ENCODE measurements around the gene SH3PXD2B. TPM values are rescaled to one million over a fixed set of nuclear protein-coding genes. Genes with fewer than 3 reads are reported as not detected.

SH3PXD2B gene
- total RNA-seq, 4 donors from 2014 or later = 26.6 to 48.7 (median 38.9) TPM

- no peak for TF ChIP-seq CTCF (IDR thresholded peaks at IDR 0.05; ENCODE audit: low read depth)
Observed at GRCh38 chr5:172402531-172403188, 51.7 kb downstream of the SH3PXD2B start.

DNA sequence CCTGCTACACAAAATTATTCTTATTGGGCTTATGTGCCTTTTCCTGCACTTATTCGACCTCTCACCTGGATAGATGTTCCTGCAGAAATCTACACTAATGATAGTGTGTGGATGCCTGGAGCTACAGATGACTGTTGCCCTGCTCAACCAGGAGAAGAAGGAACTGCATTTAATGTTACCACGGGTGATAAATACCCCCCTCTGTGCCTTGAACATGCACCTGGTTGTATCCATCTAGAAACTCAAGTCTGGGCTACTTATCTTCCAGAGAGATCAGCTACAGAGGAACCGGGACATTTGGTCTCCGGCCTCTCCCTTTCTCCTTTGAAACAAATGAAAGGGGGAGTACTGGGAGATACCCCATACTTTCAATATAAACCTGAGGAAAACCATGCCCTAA is 54.5 kb downstream of the SH3PXD2B start:
- TF ChIP-seq CTCF (IDR thresholded peaks at IDR 0.05; ENCODE audit: low read depth) = no peak

DNA sequence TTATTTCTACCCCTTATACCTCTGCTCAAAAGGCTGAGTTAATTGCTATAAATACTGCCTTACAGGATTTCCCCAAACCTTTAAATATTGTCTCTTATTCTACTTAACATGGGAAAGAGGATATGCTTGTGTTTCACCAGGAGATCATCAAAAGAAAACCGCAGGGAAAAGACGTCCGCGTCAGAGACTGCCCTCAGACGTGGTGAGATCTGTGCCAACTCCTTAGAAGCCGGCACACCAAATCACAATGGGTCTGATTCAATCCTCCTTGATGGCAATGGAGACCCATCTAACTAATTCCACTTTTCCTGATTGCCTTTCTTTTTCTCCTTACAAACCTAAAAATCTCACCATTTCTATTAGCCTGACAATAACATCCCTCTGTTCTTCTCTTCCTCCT is 55.0 kb downstream of the SH3PXD2B start:
- no peak for TF ChIP-seq CTCF (IDR thresholded peaks at IDR 0.05; ENCODE audit: low read depth)

DNA sequence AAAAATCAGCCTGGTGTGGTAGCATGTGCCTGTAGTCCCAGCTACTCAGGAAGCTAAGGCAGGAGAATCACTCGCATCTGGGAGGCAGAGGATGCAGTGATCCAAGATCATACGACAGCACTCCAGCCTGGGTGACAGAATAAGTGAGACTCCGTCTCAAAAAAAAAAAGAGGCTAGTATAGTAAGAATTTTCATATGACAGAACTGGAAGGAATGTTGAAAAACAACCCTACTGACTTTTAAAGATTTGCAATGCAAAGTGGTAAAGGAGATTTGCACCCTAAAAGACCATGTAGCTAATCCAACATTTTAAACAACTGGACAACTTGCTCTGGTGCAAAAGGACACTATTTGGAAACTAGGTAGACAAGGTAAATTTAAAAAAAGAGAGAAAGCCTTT is 58.1 kb downstream of the SH3PXD2B start:
- no peak for TF ChIP-seq CTCF (IDR thresholded peaks at IDR 0.05; ENCODE audit: low read depth)

DNA sequence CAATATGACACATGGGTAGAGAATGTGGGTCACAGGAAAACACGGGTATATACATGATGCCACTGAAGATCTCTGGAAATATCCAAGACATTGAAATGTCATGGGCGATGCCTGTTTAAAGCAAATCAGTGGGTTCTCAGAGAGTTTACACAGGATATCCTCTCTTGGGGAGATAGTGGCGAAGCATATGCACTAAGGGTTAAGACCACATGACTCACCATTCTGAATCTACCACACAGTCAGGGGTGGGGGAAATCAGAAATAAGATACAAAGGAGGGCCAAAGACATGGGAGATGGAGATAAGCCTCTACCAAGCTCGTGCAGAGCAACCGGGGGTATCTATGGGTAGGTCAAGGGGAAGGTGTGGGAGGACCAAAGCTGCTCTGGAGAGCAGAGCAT is 58.8 kb downstream of the SH3PXD2B start:
- no peak for TF ChIP-seq CTCF (IDR thresholded peaks at IDR 0.05; ENCODE audit: low read depth)

DNA sequence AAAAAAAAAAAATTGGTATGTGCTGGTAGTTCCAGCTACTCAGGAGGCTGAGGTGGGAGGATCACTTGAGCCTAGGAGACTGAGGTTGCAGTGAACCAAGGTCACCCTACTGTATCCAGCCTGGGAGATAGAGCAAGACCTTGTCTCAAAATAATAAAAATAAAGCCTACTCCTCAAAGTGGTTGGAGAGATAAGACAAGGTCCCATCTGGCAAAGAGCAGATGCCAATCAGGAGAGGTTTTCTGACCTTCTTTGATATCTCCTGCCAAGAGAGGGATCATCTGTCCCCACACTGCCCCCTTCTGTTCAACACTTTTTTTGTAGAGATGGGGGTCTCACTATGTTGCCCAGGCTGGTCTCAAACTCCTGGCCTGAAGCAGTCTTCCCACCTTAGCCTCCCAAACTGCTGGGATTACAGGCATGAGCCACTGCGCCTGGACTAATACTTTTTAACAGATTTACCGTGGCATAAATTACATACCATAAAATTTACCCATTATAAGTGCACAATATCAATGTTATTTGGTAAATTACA is 64.7 kb downstream of the SH3PXD2B start:
- no peak for TF ChIP-seq CTCF (IDR thresholded peaks at IDR 0.05; ENCODE audit: low read depth)

GRCh38 chr5:172388246-172388733 is 66.0 kb downstream of the SH3PXD2B start:
- no peak for TF ChIP-seq CTCF (IDR thresholded peaks at IDR 0.05; ENCODE audit: low read depth)
